Activated T-helper 9 cell treated with anti-CD3 and anti-CD28 coated beads, Interleukin-2, amount 50 U/mL, for 16 hours (primary cell): ENCODE measurements around the gene DNER.
"Not testable (repeated sequence)": the region's sequence is repeated elsewhere in the genome, so short reads cannot be mapped to it uniquely, and the experiment has no call there.

Source experiments
- DNase-seq: peaks from one replicate; pipeline ENCODE4 v3.0.0-alpha.2; 2020; ENCODE audit warnings: low read depth

The DNER gene

GRCh38 chr2:229714736-229715541, 584 bp upstream of the DNER start:
- no peak for DNase-seq

DNA sequence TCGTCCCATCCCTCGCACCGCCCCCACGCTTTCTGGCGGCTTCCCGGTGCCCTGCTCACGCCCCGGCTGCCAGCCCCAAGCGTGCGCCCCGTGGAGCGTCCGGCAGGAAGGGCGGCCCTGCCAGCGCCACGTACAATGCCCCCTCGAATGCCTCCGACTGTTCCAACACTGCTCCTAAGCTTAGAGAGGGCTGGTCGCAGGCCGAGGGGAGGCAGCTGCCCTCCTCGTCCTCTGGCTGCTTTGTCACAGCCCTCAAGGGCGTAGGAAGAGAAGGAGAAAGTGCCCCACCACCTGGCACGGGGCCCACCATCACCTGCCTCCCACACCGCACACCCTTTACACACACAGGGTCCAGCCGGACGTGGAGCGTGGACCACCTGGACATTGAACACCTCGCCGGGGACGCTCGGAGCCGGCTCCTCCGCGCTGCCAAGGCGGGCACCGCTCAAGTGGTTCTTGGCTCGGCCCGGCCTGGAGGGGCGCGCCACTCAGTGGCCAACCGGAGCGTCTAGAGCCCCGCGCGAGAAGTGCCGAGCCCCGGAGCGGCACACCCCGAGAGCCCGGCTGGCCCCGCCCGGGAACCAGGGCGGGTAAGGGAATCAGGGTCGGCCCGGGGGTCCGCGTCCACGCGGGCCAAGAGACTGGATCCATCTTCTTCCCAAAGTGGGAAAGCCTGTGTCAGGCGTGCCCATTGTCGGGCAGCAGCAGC, 830 bp downstream of the DNER start:
- no peak for DNase-seq

DNA sequence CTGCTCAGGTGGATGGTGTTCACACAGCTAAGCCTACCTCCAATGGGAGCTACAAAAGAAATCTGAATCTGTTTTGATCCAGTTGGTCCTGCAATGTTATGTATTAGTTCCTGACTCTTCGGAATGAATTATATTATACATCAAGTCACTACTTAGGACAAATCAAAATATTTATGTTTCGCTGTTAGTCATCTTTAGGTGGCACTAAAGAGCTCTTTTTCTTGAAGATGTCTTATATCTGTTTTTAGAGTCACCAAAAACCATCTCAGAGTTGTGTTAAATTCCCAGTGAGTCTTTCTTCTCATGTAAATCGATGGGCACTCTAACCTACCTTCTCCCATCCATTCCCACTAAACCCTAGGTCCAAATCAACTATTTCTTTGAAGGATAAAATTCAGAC, 2.2 kb downstream of the DNER start:
- no peak for DNase-seq

DNA sequence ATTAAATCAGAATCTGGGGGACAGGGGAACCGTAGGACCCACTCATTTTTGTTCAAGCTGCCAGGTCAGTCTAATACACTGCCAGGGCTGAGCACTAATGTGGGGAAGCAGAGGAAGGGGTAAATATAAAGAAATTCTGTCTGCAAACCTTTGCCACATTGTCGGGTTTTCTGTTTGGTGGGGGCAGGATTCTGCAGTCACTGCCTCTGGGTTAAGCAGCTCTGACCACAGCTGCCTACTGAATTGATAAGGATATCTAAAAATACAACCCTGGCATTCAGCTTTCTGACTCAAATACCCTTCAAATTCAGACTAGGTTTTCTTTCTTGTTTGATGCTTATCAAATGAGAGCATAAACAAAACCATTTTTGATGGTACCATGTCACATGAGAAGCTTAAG, 6.0 kb downstream of the DNER start:
- DNase-seq: no peak

DNA sequence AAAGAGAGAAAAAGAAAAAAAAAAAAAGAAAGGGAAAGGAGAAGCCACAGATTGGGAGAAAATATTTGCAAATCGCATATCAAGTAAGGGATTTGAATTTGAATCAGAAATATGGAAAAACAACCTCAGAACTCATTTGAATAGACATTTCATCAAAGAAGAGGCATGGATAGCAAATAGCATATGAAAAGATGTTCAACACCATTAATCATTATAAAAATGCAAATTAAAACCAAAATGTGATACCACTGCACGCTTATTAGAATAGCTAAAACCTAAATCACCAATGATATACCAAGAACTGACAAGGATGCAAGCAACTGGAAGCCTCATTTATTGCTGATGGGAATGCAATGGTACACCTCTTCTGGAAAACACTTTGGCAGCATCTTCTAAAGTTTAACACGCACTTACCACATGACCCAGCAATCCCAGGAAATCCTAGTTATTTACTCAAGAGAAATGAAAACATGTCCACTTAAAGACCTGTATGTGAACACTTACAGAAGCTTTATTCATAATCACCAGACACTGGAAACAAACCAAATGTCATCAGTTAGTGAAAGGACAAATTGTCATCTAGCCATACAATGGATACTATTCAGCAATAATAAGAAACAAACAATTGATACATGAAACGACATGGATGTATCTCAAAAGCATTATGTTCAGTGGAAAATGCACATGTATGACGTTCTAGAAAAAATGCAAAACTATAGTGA, 10.3 kb downstream of the DNER start:
- DNase-seq: no peak

- DNase-seq: no peak
Observed at GRCh38 chr2:229701716-229702115, 12.6 kb downstream of the DNER start.

DNA sequence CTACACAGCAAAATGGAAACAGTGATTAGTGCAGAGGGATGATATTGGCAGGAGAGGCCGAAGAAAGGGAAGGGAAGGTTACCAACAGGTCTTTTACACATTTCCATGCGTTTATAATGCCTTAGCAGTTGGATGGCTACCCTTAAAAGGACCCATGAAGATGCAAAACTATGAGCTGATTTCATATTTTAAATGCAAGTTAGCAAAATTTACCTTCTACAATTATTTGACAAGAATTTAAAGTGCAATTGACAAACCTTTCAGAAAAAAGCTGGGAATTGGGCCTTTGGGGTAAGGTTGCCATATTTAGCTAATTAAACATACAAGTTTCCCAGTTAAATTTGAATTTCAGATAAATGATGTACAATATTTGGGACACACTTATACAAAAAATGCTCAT, 13.3 kb downstream of the DNER start:
- no peak for DNase-seq

- no peak for DNase-seq
Observed at GRCh38 chr2:229695961-229696360, 18.4 kb downstream of the DNER start.

DNA sequence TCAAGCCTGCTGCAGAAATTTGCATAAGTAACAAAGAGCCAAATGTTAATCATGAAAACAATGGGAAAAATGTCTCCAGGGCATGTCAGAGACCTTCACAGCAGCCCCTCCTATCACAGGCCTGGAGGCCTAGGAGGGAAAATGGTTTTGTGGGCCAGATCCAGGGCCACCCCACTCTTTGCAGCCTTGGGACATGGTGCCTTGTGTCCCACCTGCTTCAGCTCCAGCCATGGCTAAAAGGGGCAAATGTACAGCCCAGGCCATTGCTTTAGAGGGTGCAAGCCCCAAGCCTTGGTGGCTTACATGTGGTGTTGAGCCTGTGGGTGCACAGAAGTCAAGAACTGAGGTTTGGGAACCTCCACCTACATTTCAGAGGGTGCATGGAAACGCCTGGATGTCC, 20.5 kb downstream of the DNER start:
- DNase-seq: not testable (repeated sequence)

DNA sequence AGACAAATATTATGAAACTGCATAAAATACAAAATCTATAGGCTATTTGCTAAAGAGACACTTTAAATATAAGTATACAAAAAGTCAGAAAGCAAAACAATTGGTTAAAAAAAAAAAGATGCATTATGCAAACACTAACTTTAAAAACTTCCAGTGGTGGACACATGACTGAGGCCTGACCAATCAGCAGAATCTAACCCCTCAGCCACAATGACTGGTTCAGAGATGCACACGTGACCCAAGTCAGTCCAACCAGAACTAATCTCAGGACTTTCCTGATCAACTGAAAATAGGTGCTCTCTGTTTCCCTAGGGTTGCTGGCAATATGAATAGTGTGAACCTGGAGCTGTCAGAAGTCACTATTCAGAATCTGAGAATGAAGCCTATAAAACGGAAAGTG, 22.7 kb downstream of the DNER start:
- no peak for DNase-seq

DNA sequence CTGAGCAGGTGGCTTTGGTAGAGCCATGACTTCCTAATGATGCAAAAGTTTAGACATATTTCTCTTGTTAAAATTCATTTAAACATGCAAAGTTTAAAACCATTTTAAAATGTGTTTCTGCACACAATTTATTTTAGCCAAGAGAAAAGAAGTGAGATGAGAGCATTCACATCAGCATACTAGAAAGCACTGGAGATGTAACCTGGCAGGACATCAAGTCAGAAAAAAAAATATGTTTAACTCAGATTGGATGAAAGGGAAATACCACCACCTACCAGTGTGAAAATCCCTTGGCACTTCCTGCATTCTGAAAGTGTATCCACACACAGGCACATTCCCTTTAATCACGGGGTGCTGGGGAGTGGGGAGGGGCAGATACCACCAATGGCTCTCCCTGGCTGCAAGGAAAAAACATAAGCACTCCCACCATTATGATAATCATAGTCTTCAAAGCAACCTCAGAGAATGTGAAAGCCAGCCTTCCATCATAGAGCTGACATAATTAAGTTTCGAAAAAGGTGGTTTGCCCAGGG, 25.0 kb downstream of the DNER start:
- DNase-seq: no peak

GRCh38 chr2:229688141-229688540, 26.2 kb downstream of the DNER start:
- no peak for DNase-seq

- DNase-seq: no peak
Observed at GRCh38 chr2:229686122-229686919, 28.0 kb downstream of the DNER start.

GRCh38 chr2:229684942-229685562, 29.3 kb downstream of the DNER start:
- DNase-seq: no peak

DNA sequence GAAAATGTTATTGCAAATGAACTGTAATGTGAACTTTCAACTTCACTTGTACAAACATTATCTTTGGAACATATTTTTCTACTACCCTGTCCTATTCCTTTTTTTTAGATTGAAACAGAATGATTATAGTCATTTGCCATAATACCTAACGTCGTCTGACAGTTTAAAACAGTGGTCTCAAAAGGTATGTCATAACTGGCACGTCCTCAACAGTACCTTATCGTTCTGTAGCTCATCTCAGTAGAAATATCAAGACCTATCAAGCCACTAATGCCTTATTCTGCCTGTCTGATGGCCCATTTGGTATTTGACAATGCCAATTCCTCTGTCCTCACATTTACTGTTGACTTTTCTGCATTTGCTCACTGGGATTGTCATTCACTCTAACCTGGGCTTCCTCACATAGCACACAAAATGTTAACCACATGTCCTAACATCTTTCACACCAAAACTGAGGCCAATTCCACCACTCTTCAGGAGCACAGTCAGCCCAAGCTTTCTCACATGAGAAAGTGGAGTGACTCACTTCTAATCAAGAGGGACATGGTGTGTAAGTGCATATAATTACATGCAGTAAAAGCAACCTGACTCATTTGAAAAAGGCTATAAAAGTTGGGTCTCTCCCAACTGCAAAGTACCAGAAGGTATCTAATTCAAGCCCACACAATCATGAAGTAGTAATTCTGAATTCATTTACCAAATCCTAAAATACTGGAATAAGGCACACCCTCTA, 34.8 kb downstream of the DNER start:
- DNase-seq: no peak

GRCh38 chr2:229675569-229675968, 38.8 kb downstream of the DNER start:
- no peak for DNase-seq

GRCh38 chr2:229674830-229675530, 39.4 kb downstream of the DNER start:
- DNase-seq: no peak

GRCh38 chr2:229673676-229674075, 40.7 kb downstream of the DNER start:
- no peak for DNase-seq

DNA sequence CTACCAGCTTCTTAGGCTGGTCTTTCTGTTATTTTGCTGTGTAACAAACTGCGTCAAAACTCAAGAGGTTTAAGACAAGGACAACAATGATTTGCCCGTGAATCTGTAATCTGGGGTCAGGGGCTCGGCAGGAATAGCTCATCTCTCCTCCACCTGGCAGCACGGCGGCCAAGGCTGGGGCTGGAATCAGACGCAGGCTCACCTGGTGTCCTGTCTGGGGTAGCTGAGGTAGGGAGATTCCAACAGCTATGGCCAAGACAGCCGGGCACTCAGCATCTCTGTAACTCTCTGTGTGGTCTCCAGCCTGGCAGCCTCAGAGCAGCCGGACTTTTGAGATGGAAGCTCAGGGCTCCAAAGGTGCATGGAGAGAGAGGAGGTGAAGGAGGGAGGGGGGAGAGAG, 42.3 kb downstream of the DNER start:
- DNase-seq: no peak

DNA sequence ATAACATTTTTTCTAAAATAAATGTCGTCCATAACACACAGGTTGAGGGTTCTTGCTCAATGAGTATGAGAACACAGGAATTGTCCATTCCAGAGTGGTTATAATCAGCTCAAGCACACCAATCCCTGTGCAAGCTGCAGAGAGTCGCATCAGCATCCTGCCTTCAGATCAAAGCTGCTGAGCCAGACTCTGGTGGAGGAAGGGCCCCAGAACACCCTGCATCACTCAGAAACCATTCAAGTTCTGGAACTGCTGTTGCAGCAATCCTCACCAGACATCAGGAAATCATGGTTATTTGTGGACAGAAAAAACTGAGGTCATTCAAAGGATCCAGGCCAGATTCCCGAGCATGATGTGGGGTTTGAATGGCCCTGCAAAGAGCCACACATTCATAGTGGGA, 44.5 kb downstream of the DNER start:
- no peak for DNase-seq
